Dendritic cell treated with granulocyte-macrophage colony-stimulating factor and Interleukin-4, amounts not matched to agents 40 ng/mL and 50 ng/mL, for 4 days (primary cell): Measurements from ENCODE around the gene DHRS2.
"Not testable (repeated sequence)": the region's sequence is repeated elsewhere in the genome, so short reads cannot be mapped to it uniquely, and the experiment has no call there.

Experiments
- H3K27ac Mint-ChIP-seq: one replicate; pipeline ENCODE4 v1.8.0; 2022; ENCODE audit warnings: mild to moderate bottlenecking, mixed read lengths
- H3K27me3 Mint-ChIP-seq: one replicate; pipeline ENCODE4 v1.8.0; 2022; ENCODE audit warnings: mild to moderate bottlenecking, mixed read lengths
- H3K36me3 Mint-ChIP-seq: one replicate; pipeline ENCODE4 v1.8.0; 2022; ENCODE audit warnings: low read depth, mixed read lengths
- H3K4me1 Mint-ChIP-seq: one replicate; pipeline ENCODE4 v1.8.0; 2022; ENCODE audit warnings: low read depth, mixed read lengths
- H3K4me3 Mint-ChIP-seq: one replicate; pipeline ENCODE4 v1.8.0; 2022; ENCODE audit warnings: mild to moderate bottlenecking, moderate library complexity, mixed read lengths
- H3K9me3 Mint-ChIP-seq: one replicate; pipeline ENCODE4 v1.8.0; 2022; ENCODE audit warnings: mixed read lengths
- intact Hi-C: fragments of 100-400 bp; cut with micrococcal nuclease; formaldehyde crosslinking; loops from one replicate; pipeline ENCODE4 v1.15.0; 2022

Gene DHRS2

DNA sequence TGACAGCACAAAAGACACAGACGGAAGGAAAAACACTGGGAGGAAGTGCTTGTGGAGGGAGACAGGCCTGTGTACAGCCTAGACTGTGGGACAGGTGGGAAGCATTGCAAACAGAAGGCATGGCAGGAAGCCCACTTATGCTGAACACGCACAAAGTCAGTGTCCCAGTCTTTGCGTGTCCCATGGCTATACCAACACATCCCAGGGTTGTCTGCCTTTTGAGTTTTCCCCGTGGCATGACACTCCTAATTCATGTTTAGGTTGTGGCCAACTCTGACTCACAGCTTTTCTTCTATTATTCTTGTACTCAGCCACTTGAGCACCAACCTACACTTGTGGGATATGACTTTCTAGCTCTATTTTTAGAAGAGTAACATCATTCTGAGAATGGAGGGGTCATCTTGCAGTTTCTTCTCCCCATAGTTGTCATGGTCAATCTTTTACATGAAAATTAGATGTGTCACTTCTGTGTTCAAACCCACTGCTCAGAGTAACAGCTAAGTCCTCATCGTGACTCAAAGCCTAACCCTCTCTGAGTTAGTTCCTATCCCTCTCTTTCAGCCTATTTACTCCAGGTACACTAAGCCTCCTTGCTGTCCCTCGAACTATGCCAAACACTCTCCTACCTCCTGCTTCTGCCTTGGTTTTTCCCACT, 30.1 kb upstream of the DHRS2 start:
- no peaks in the 10 kb centered on the region for H3K36me3 Mint-ChIP-seq
- peaks cover 6% of the 10 kb centered on the region for H3K9me3 Mint-ChIP-seq
- H3K4me3 Mint-ChIP-seq: no peak overlapping the region
- intact Hi-C loops: no loop called here
- H3K27me3 Mint-ChIP-seq: peaks cover 7% of the 10 kb centered on the region
- peaks cover 23% of the 10 kb centered on the region for H3K4me1 Mint-ChIP-seq
- H3K27ac Mint-ChIP-seq: no peak overlapping the region

DNA sequence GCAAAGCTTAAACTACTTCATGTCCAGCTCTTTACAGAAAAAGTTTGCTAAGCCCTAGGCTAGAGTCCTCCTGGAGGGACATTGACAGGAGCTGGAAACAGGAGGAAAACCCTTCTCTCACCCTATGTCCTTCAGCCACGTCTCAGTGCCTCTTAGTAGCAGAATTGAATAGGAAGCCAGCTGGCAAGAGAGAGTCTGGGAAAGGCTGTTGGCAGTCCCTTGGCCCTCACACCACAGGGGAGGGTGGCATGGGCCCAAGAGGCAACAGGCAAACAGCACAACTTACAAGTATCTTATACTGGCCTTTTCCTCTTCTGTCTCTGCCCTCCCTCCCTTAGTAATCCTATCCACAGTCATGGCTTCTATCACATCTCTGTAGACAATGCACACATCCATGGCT, 27.7 kb upstream of the DHRS2 start:
- intact Hi-C loops: no loop called here

DNA sequence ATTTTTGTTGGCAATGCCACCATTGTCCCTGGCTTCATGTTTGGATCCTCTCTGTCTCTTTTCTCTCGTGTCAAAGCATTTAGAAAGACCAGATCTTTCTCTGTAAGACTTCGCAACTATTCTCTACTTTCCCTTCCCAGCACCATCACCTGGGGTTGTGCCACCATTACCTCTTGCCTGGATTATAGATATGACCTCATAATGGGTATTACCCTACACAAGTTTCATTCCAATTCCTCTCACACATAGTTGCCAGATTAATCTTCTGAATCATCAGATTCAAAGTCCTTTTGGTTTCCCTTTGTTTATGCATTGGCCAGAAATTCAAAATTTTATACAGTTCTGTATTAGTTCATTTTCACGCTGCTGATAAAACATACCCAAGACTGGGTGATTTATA, 27.2 kb upstream of the DHRS2 start:
- H3K9me3 Mint-ChIP-seq: peaks cover 6% of the 10 kb centered on the region
- no peak overlapping the region for H3K27ac Mint-ChIP-seq
- peaks cover 3% of the 10 kb centered on the region for H3K27me3 Mint-ChIP-seq
- intact Hi-C loops: no loop called here
- H3K36me3 Mint-ChIP-seq: no peaks in the 10 kb centered on the region
- no peak overlapping the region for H3K4me3 Mint-ChIP-seq
- H3K4me1 Mint-ChIP-seq: peaks cover 26% of the 10 kb centered on the region

More for the DNA sequence above, 27.7 kb upstream of the DHRS2 start:
- Mint-ChIP-seq H3K27ac (no peak overlapping the region), H3K4me3 (no peak overlapping the region), H3K9me3 (peaks cover 6% of the 10 kb centered on the region), H3K4me1 (peaks cover 26% of the 10 kb centered on the region), H3K27me3 (peaks cover 3% of the 10 kb centered on the region), H3K36me3 (no peaks in the 10 kb centered on the region)

DNA sequence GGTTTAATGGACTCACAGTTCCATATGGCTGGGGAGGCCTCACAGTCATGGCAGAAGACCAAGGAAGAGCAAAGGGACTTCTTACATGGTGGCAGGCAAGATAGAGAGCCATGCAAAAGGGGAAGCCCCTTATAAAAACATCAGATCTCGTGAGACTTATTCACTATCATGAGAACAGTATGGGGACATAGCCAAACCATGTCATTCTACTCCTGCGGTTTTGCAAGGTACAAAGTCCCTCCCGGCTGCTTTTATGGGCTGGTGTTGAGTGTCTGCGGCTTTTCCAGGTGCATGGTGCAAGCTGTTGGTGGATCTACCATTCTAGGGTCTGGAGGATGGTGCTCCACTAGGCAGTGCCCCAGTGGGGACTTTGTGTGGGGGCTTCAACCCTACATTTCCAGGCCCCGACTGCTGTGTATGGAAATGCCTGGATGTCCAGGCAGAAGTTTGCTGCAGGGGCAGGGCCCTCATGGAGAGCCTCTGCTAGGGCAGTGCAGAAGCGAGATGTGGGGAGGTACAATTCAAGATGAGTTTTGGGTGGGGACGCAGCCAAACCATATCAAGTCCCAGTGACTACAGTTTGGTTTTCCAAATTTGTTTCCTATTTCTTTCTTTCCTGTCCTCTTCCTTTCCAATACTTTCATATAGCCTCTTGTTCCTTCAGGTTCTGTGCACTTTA, 26.6 kb upstream of the DHRS2 start:
- H3K36me3 Mint-ChIP-seq, H3K27ac Mint-ChIP-seq, H3K4me3 Mint-ChIP-seq, H3K27me3 Mint-ChIP-seq, H3K9me3 Mint-ChIP-seq, intact Hi-C loops: not testable (repeated sequence)
- peaks cover 31% of the 10 kb centered on the region for H3K4me1 Mint-ChIP-seq

DNA sequence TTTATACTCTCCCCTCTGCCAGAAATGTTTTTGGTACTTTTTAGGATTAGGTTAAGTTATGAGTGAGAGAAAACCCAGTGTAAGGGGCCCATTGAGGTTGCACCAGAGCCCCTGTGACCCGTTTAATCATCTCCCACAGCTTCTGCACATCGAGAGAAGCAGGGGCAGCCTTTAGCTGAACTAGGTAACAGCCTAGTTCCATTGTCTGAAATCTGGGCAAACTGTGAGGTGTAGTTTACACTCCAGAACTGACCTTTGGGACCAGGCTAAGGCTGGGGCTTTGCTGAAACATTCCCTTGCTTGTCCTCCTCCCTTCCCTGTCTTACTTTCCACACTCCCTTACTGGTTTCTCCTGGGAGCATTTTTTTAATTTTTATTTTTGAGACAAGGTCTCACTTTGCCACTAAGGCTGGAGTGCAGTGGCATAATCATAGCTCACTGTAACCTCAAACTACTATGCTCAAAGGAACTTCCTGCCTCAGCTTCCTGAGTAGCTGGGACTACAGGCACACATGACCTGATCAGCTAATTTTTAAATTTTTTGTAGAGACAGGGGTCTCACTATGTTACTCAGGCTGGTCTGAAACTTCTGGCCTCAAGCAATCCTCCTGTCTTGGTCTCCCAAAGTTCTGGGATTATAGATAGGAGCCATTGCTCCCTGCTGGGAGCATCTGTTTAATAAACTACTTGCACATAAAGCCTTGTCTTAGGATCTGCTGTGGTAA, 25.9 kb upstream of the DHRS2 start:
- Mint-ChIP-seq H3K27me3 (peaks cover 3% of the 10 kb centered on the region), H3K4me3 (no peak overlapping the region), H3K4me1 (peaks cover 38% of the 10 kb centered on the region), H3K36me3 (no peaks in the 10 kb centered on the region), H3K27ac (no peak overlapping the region), H3K9me3 (peaks cover 6% of the 10 kb centered on the region)
- intact Hi-C loops: no loop called here

DNA sequence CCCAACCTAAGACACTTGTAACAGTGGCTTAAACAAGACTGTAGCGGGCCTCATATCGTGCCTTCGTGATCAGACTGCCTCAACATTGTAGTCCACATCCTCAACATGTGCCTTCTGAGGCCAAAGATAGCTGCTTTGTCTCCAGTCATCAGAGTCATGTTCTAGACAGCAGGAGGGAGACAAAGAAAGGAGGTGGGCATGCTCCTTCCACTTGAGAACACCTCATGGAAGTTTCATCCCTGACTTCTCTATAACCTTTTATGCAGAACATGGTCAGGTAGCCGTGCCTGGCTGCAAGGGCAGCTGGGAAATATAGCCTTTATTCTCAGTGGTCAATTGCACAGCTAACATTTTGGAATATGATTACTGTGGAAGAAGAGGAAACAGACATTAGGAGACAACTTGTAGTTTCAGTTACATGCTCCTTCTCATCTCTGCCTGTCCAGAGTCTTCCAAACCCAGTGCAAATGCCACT, 25.3 kb upstream of the DHRS2 start:
- intact Hi-C loops: no loop called here
- no peak overlapping the region for H3K4me3 Mint-ChIP-seq
- no peaks in the 10 kb centered on the region for H3K36me3 Mint-ChIP-seq
- H3K9me3 Mint-ChIP-seq: peaks cover 6% of the 10 kb centered on the region
- no peak overlapping the region for H3K27ac Mint-ChIP-seq
- peaks cover 39% of the 10 kb centered on the region for H3K4me1 Mint-ChIP-seq
- peaks cover 3% of the 10 kb centered on the region for H3K27me3 Mint-ChIP-seq

DNA sequence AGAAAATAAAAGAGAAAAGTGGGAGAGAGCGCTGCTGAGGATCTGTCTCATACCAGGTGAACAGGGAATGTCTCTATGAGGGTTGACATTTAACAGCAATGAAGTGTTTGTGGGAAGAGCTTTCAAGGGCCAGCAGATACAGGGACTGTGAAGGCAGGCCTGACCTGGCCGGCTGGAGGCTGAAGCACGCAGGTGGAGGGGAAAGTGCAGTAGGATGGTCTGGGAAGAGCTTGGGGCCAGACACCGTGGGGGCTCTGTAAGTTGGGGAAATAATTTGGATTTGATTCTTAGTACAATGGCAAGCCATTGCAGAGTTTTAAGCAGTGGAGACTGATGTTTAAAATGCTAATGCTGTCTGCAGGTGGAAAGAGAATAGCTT, 23.8 kb upstream of the DHRS2 start:
- Mint-ChIP-seq H3K27ac (no peak overlapping the region), H3K4me1 (peaks cover 33% of the 10 kb centered on the region), H3K9me3 (peaks cover 6% of the 10 kb centered on the region), H3K36me3 (no peaks in the 10 kb centered on the region), H3K27me3 (peaks cover under 1% of the 10 kb centered on the region), H3K4me3 (no peak overlapping the region)
- intact Hi-C loops: no loop called here

DNA sequence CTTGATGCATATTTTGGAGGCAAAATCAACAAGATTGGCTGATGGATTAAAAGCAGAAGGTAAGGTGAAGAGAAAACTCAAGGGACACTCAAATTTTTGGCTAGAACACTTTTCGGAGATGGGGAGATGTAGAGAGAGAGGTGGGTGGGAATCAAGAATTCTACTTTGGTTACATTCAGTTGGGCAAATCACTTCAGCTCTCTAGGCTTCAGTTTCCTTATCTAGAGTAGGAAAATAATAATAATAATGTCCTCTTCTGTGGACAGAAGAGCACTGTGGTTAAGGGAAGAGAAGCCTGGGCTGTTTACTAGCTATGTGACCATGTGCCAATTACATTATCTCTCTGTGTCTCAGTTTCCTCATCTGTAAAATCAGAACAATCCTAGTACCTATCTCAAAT, 23.4 kb upstream of the DHRS2 start:
- Mint-ChIP-seq H3K9me3 (peaks cover 6% of the 10 kb centered on the region), H3K4me3 (no peak overlapping the region), H3K27ac (no peak overlapping the region), H3K4me1 (peaks cover 31% of the 10 kb centered on the region), H3K27me3 (no peaks in the 10 kb centered on the region), H3K36me3 (no peaks in the 10 kb centered on the region)
- intact Hi-C loops: no loop called here

DNA sequence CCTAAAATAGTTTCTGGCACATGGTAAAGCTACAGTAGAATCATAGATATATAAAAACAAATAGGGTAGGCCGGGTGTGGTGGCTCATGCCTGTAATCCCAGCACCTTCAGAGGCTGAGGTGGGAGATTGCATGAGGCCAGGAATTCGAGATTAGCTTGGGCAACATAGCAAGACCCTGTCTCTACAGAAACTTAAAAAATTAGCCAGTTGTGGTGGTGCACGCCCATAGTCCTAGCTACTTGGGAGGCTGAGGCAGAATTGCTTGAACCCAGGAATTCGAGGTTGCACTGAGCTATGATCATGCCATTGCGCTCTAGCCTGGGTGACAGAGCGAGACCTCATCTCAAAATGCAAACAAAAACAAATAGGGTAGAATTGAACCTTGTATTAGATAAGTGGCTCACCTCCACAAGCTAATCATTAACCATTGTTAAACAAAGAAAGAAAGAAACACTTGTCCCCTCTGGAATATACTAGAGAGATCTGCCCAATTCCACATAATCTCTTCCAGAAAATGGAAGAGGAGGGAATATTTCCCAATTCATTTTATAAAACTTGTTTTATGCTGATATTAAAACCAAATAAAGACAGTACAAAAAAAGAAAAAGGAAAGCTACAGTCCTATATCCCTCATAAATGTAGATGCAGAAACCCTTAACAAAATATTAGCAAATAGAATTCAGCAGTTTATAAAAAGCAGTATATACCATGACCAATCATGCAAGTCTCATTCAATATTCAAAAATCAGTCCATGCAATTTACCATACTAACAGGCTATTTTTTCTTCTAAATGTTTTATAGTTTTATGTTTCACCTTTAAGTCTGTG, 22.7 kb upstream of the DHRS2 start:
- H3K4me1 Mint-ChIP-seq: peaks cover 35% of the 10 kb centered on the region
- no peaks in the 10 kb centered on the region for H3K27me3 Mint-ChIP-seq
- intact Hi-C loops: no loop called here
- H3K9me3 Mint-ChIP-seq: peaks cover 6% of the 10 kb centered on the region
- no peaks in the 10 kb centered on the region for H3K36me3 Mint-ChIP-seq
- H3K27ac Mint-ChIP-seq: no peak overlapping the region
- H3K4me3 Mint-ChIP-seq: no peak overlapping the region

DNA sequence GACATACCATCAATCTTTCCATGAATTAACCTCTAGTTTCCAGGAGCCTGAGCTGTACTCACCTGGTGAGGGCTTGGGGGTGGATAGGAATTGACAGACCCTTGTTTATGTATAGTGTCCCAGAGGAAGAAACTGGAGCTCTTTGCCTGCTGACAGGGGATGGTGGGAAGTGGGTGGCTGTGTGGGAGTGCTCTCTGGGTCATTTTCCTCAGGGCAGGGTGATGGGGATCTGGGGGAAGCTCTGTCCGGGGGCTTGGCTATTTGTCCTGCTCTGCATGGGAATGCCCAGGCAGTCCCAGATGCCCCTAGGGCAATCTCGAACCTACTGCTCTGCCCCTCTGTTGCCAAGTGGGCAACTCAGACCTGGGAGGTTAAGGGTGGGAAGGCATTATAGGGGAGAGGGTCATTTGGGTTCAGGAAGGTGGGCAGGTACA, 21.8 kb upstream of the DHRS2 start:
- H3K27ac Mint-ChIP-seq: peak overlapping the region; percentile 53
- peaks cover 44% of the 10 kb centered on the region for H3K4me1 Mint-ChIP-seq
- peaks cover 2% of the 10 kb centered on the region for H3K27me3 Mint-ChIP-seq
- intact Hi-C loops: no loop called here
- no peak overlapping the region for H3K4me3 Mint-ChIP-seq
- H3K9me3 Mint-ChIP-seq: no peaks in the 10 kb centered on the region
- H3K36me3 Mint-ChIP-seq: no peaks in the 10 kb centered on the region

DNA sequence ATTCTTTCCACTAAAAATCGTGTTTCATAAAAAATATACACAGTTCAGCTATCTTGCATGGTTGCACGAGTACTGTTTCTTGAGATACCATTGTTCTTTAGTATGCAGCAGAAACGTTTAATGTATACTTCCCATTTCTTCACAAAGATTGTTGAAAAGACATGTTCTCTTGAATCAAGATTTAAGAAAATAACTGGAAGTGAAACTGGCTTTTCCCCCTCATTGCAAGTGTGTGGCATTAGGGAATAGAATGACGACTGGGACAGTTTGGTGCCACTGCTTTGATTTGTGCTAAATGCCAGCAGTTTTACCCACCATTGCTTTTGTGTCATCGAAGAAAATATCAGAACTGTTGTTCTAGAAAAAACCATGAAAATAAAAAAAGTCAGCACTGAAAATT, 20.3 kb upstream of the DHRS2 start:
- peaks cover 2% of the 10 kb centered on the region for H3K27me3 Mint-ChIP-seq
- peaks cover 47% of the 10 kb centered on the region for H3K4me1 Mint-ChIP-seq
- no peak overlapping the region for H3K4me3 Mint-ChIP-seq
- H3K36me3 Mint-ChIP-seq: no peaks in the 10 kb centered on the region
- intact Hi-C loops: no loop called here
- peak overlapping the region; percentile 53 for H3K27ac Mint-ChIP-seq
- no peaks in the 10 kb centered on the region for H3K9me3 Mint-ChIP-seq

DNA sequence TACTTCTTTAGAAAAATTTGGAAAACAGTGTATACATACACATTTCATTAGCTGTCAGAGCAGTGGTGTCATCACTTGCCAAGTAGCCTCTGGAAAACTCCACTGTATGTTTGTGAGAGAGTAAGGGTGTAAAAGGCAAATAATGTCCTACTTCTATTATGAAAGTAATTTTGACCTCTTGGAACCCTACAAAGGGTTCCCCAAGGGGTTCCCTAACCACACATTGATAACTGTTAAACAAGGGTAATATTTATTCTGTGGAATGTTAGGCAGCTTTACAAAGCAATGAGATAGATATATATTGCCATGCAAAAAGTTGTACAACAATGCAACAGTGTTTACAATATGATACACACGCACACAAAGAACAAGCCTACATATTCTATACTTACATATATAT, 18.6 kb upstream of the DHRS2 start:
- intact Hi-C loops: no loop called here
- no peak overlapping the region for H3K27ac Mint-ChIP-seq
- H3K4me3 Mint-ChIP-seq: no peak overlapping the region
- H3K27me3 Mint-ChIP-seq: peaks cover 5% of the 10 kb centered on the region
- peaks cover 49% of the 10 kb centered on the region for H3K4me1 Mint-ChIP-seq
- no peaks in the 10 kb centered on the region for H3K36me3 Mint-ChIP-seq
- H3K9me3 Mint-ChIP-seq: no peaks in the 10 kb centered on the region

DNA sequence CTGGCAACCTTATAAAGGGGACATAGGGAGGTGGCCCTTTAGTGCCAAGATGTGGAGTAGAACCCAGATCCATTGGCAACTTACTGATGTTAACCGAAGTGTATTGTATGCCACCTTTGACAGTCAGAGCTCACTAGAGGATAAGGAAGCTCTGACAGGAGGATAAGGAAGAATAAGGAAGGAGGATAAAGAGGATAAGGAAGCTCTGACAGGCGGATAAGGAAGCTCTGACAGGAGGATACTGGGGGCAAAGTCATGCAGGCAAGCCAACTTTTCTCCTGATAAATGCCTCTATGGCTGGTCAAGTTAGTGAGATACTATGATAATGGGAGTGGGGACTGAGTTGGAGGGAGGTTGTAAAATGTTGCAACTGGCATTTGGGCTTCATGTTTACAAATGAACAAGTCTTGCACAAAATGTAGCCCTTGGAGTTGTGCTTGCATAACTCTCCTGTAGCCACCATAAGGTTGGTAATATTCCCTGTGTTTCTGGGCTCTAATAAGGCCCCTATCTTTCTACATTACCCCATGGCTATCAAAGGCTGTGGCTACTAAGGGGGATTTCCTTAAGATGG, 17.7 kb upstream of the DHRS2 start:
- peaks cover 51% of the 10 kb centered on the region for H3K4me1 Mint-ChIP-seq
- no peaks in the 10 kb centered on the region for H3K9me3 Mint-ChIP-seq
- intact Hi-C loops: no loop called here

More for the DNA sequence above, 17.7 kb upstream of the DHRS2 start:
- Mint-ChIP-seq H3K4me3 (no peak overlapping the region), H3K27me3 (peaks cover 6% of the 10 kb centered on the region), H3K27ac (peak overlapping the region; percentile 38), H3K36me3 (no peaks in the 10 kb centered on the region)
